Activated CD4-positive, alpha-beta T cell treated with anti-CD3 and anti-CD28 coated beads, Interleukin-2, amount 10 ng/mL, durations not matched to agents 7 days and 5 days (primary cell): ENCODE data around the gene ADAMTS4. TPM values are rescaled to one million over a fixed set of nuclear protein-coding genes. Genes with fewer than 3 reads are reported as not detected.
"Not testable (repeated sequence)": the region's sequence is repeated elsewhere in the genome, so short reads cannot be mapped to it uniquely, and the experiment has no call there.

Source experiments
- CTCF ChIA-PET: fragments of 350-600 bp; sonication (Branson Sonifier 250); formaldehyde crosslinking; loops from one replicate; lab custom pipeline; 2021; ENCODE audit warnings: antibody characterized with exemption; lab: Charles Lee
- POLR2A ChIA-PET: fragments of 350-600 bp; sonication (Branson Sonifier 250); formaldehyde crosslinking; loops from one replicate; lab custom pipeline; 2021; ENCODE audit warnings: antibody characterized with exemption; lab: Charles Lee
- DNase-seq: peaks from one replicate; pipeline ENCODE4 v3.0.0-alpha.2; 2020
- H3K27ac Mint-ChIP-seq: one replicate; pipeline ENCODE4 v1.8.0; 2021; ENCODE audit warnings: mild to moderate bottlenecking, moderate library complexity, mixed read lengths
- H3K27me3 Mint-ChIP-seq: one replicate; pipeline ENCODE4 v1.8.0; 2021; ENCODE audit warnings: mixed read lengths
- H3K36me3 Mint-ChIP-seq: one replicate; pipeline ENCODE4 v1.8.0; 2021; ENCODE audit warnings: low read depth, mixed read lengths
- H3K4me1 Mint-ChIP-seq: one replicate; pipeline ENCODE4 v1.8.0; 2021; ENCODE audit warnings: mixed read lengths
- H3K4me3 Mint-ChIP-seq: one replicate; pipeline ENCODE4 v1.8.0; 2021; ENCODE audit warnings: mild to moderate bottlenecking, moderate library complexity, mixed read lengths
- H3K9me3 Mint-ChIP-seq: one replicate; pipeline ENCODE4 v1.8.0; 2021; ENCODE audit warnings: mixed read lengths
- total RNA-seq, 2 experiments: library from RNA; stranded (reverse); gene quantifications; one replicate each; pipeline ENCODE4 v1.2.3, GENCODE V29; 2021

Gene ADAMTS4
- total RNA-seq, 2 experiments from 2014 or later, result 0.31 to 1.3 TPM

DNA sequence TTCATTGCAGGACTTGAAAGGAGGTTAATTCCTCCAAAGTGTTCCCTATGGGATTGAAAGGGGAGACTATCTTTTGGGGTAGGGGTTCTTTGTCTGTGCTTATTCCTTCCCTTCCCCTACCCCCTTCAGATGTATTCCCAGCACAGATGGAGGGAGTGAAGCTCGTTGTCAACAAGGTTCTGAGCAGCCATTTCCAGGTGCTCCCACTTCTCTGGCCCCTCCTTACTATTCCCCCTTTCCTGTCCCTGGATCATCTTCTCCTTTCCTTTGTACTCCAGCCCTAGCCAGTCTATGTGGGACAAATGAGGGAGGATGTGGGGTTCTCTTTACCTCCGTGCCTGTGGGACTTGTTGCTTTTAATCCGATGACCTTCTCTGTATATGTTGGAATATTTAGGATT, 27.9 kb upstream of the ADAMTS4 start:
- Mint-ChIP-seq H3K27ac (peak overlapping the region; percentile 93), H3K4me1 (peaks cover 48% of the 10 kb centered on the region), H3K27me3 (no peaks in the 10 kb centered on the region), H3K36me3 (peaks cover 21% of the 10 kb centered on the region), H3K4me3 (peak overlapping the region; percentile 95), H3K9me3 (no peaks in the 10 kb centered on the region)
- DNase-seq, result no peak
- POLR2A ChIA-PET, result no interaction called here
- CTCF ChIA-PET, result interaction anchor here (0.6 to 4.4 kb wide), 18 partner anchors 9 to 157 kb away, joined by 3 to 38 read pairs (median 9); partner anchors contain the start of genes CFAP126, FCER1G, PPOX and SDHC

GRCh38 chr1:161226320-161226711, 27.5 kb upstream of the ADAMTS4 start:
- Mint-ChIP-seq H3K36me3 (peaks cover 21% of the 10 kb centered on the region), H3K27ac (peak overlapping the region; percentile 93), H3K4me1 (peaks cover 48% of the 10 kb centered on the region), H3K27me3 (no peaks in the 10 kb centered on the region), H3K9me3 (no peaks in the 10 kb centered on the region), H3K4me3 (peak overlapping the region; percentile 95)
- CTCF ChIA-PET, result interaction anchor here (0.5 to 4.4 kb wide), 35 partner anchors 9 to 524 kb away, joined by 3 to 38 read pairs (median 6); partner anchors contain the start of genes CFAP126, FCER1G, NDUFS2 and NR1I3
- DNase-seq, result no peak
- POLR2A ChIA-PET, result interaction anchor here (1.3 kb wide), 1 partner anchor 24 kb away, joined by 6 read pairs; the partner anchor contains the start of gene NDUFS2

GRCh38 chr1:161225534-161226319, 26.9 kb upstream of the ADAMTS4 start, which contains the start of gene TOMM40L:
Gene TOMM40L (plus strand): TSS chr1:161226060. CDS start chr1:161226490, 430 bp downstream.
- H3K9me3 Mint-ChIP-seq, result no peaks in the 10 kb centered on the region
- peaks cover 44% of the 10 kb centered on the region for H3K4me1 Mint-ChIP-seq
- ChIA-PET POLR2A (interaction anchor here (0.7 to 1.3 kb wide), 4 partner anchors 23 to 88 kb away, joined by 4 to 6 read pairs (median 4); partner anchors contain the start of genes NDUFS2, PPOX and SDHC), CTCF (interaction anchor here (0.5 to 4.4 kb wide), 46 partner anchors 10 to 541 kb away, joined by 3 to 38 read pairs (median 4); partner anchors contain the start of genes CFAP126, DEDD, FCER1G and NDUFS2)
- peak within 1 kb of the TSS; percentile 95 for H3K4me3 Mint-ChIP-seq
- peaks cover 20% of the 10 kb centered on the region for H3K36me3 Mint-ChIP-seq
- H3K27ac Mint-ChIP-seq, result peak within 1 kb of the TSS; percentile 93
- no peaks in the 10 kb centered on the region for H3K27me3 Mint-ChIP-seq
- peak; percentile 94 for DNase-seq

- H3K4me3 Mint-ChIP-seq, result peak overlapping the region; percentile 95
- H3K9me3 Mint-ChIP-seq, result no peaks in the 10 kb centered on the region
- peaks cover 45% of the 10 kb centered on the region for H3K4me1 Mint-ChIP-seq
- ChIA-PET POLR2A (interaction anchor here (0.7 to 1.3 kb wide), 4 partner anchors 23 to 89 kb away, joined by 4 to 6 read pairs (median 4); partner anchors contain the start of genes NDUFS2, PPOX and SDHC), CTCF (interaction anchor here (0.6 to 4.4 kb wide), 37 partner anchors 9 to 540 kb away, joined by 3 to 38 read pairs (median 5); partner anchors contain the start of genes CFAP126, DEDD, FCER1G and NDUFS2)
- H3K27ac Mint-ChIP-seq, result peak overlapping the region; percentile 93
- no peaks in the 10 kb centered on the region for H3K27me3 Mint-ChIP-seq
- no peak for DNase-seq
- H3K36me3 Mint-ChIP-seq, result peaks cover 17% of the 10 kb centered on the region
Measured at GRCh38 chr1:161225178-161225533, 26.3 kb upstream of the ADAMTS4 start.

GRCh38 chr1:161224695-161225087, 25.8 kb upstream of the ADAMTS4 start:
- DNase-seq, H3K9me3 Mint-ChIP-seq, POLR2A ChIA-PET, H3K4me3 Mint-ChIP-seq, H3K27me3 Mint-ChIP-seq: not testable (repeated sequence)
- peaks cover 45% of the 10 kb centered on the region for H3K4me1 Mint-ChIP-seq
- H3K27ac Mint-ChIP-seq, result peak overlapping the region; percentile 93
- CTCF ChIA-PET, result interaction anchor here (1.2 to 4.4 kb wide), 11 partner anchors 9 to 174 kb away, joined by 3 to 23 read pairs (median 14); partner anchors contain the start of genes FCER1G and NR1I3
- peaks cover 17% of the 10 kb centered on the region for H3K36me3 Mint-ChIP-seq

DNA sequence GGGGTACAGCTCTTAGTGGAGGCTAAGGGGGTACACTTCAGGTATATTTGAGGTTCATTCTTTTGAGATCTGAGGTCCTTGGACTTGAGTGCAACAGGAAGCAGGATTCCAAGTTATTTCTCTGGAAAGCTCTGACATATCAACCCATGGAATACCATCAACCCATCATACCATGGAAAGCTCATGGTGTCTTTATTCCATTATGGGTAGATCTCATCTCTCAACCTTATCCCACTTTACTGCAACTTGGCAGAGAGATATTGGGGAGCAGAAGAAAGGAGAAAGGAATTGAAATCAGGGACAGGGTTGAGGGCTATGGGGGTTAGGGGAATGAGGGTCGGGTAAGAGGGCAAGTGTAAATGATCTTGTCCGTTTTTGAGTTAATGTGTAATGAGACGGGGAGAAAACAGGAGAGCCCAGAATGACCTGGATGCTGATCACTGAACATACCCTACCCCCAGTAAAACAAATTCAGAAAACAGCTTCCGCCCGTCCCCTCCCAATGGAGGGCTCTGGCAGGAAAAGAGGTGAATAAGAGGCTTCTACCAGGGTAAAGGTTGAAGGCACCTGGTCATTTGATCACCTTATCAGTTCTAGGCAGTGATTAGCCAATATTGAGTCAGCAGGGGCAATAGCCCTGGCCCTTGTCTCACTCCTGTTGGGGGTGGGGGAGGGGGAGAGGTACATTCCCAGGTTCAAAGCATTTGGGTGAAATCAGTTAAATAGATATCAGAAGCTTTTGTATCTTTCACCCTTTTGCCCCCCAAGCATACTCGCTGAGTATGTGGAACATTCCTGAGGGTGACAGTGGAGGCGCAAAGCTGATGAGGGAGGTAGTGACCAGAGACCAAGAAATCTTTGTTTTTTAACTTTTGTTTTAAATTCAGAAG, 25.2 kb upstream of the ADAMTS4 start:
- DNase-seq, result no peak
- POLR2A ChIA-PET, result no interaction called here
- Mint-ChIP-seq H3K36me3 (peaks cover 13% of the 10 kb centered on the region), H3K4me3 (no peak overlapping the region), H3K27me3 (no peaks in the 10 kb centered on the region), H3K9me3 (no peaks in the 10 kb centered on the region), H3K27ac (no peak overlapping the region), H3K4me1 (peaks cover 48% of the 10 kb centered on the region)
- CTCF ChIA-PET, result interaction anchor here (0.8 to 4.4 kb wide), 9 partner anchors 8 to 174 kb away, joined by 3 to 23 read pairs (median 14); partner anchors contain the start of gene FCER1G

GRCh38 chr1:161222175-161223019, 23.5 kb upstream of the ADAMTS4 start:
- no peak overlapping the region for H3K27ac Mint-ChIP-seq

GRCh38 chr1:161220002-161220401, 21.1 kb upstream of the ADAMTS4 start:
- no peak overlapping the region for H3K27ac Mint-ChIP-seq
- H3K4me3 Mint-ChIP-seq, result no peak overlapping the region
- H3K27me3 Mint-ChIP-seq, result no peaks in the 10 kb centered on the region
- no peaks in the 10 kb centered on the region for H3K9me3 Mint-ChIP-seq
- peaks cover 44% of the 10 kb centered on the region for H3K4me1 Mint-ChIP-seq
- ChIA-PET POLR2A (no interaction called here), CTCF (interaction anchor here (1.0 to 3.6 kb wide), 9 partner anchors 10 to 162 kb away, joined by 3 to 21 read pairs (median 4); partner anchors contain the start of genes NDUFS2, NIT1 and PFDN2)
- DNase-seq, result no peak
- H3K36me3 Mint-ChIP-seq, result peaks cover 5% of the 10 kb centered on the region

More at GRCh38 chr1:161222175-161223019, 23.5 kb upstream of the ADAMTS4 start:
- Mint-ChIP-seq H3K27me3 (no peaks in the 10 kb centered on the region), H3K9me3 (no peaks in the 10 kb centered on the region), H3K36me3 (peaks cover under 1% of the 10 kb centered on the region), H3K4me1 (peaks cover 51% of the 10 kb centered on the region), H3K4me3 (no peak overlapping the region)
- CTCF ChIA-PET, result interaction anchor here (0.6 to 3.0 kb wide), 6 partner anchors 8 to 160 kb away, joined by 3 to 14 read pairs (median 4); no protein-coding TSS in a partner anchor
- POLR2A ChIA-PET, result no interaction called here
- DNase-seq, result no peak

GRCh38 chr1:161219078-161219892, 20.4 kb upstream of the ADAMTS4 start:
- ChIA-PET CTCF (interaction anchor here (1.0 to 3.6 kb wide), 8 partner anchors 10 to 163 kb away, joined by 3 to 21 read pairs (median 4); partner anchors contain the start of genes NDUFS2, NIT1 and PFDN2), POLR2A (no interaction called here)
- no peak overlapping the region for H3K4me3 Mint-ChIP-seq

GRCh38 chr1:161218301-161219077, 19.6 kb upstream of the ADAMTS4 start:
- H3K27ac Mint-ChIP-seq, result peak overlapping the region; percentile 82
- no peaks in the 10 kb centered on the region for H3K9me3 Mint-ChIP-seq
- H3K36me3 Mint-ChIP-seq, result peaks cover 17% of the 10 kb centered on the region
- CTCF ChIA-PET, result interaction anchor here (1.1 to 3.6 kb wide), 6 partner anchors 9 to 164 kb away, joined by 3 to 21 read pairs (median 4); partner anchors contain the start of gene NDUFS2
- no peak overlapping the region for H3K4me3 Mint-ChIP-seq
- no peaks in the 10 kb centered on the region for H3K27me3 Mint-ChIP-seq
- POLR2A ChIA-PET, result no interaction called here
- DNase-seq, result no peak
- peaks cover 50% of the 10 kb centered on the region for H3K4me1 Mint-ChIP-seq

More at GRCh38 chr1:161219078-161219892, 20.4 kb upstream of the ADAMTS4 start:
- H3K27me3 Mint-ChIP-seq, result no peaks in the 10 kb centered on the region
- H3K27ac Mint-ChIP-seq, result no peak overlapping the region
- no peak for DNase-seq
- peaks cover 46% of the 10 kb centered on the region for H3K4me1 Mint-ChIP-seq
- H3K9me3 Mint-ChIP-seq, result no peaks in the 10 kb centered on the region
- peaks cover 10% of the 10 kb centered on the region for H3K36me3 Mint-ChIP-seq
